Astrocyte of the spinal cord (primary cell): ENCODE results near the gene KDM4C.

Experiments used
- DNase-seq: peaks from one replicate; pipeline ENCODE4 v3.0.0; 2011; ENCODE audit warnings: low read depth, low spot score
- H3K4me3 ChIP-seq: 2 replicates; pipeline ENCODE4 v1.5.1; 2011; ENCODE audit warnings: low read depth, mild to moderate bottlenecking, low read length, moderate library complexity
- in situ Hi-C: cut with HindIII; loops from 2 replicates; pipeline ENCODE4 v1.10.0; 2017; ENCODE audit warnings: low sequenced_read_pairs
- TF ChIP-seq, protein P1 (sequence below): IDR thresholded peaks from 2 replicates; pipeline ENCODE4 v1.5.1; 2012; ENCODE audit warnings: low read depth, mild to moderate bottlenecking, low read length, inconsistent platforms

The KDM4C gene

DNA sequence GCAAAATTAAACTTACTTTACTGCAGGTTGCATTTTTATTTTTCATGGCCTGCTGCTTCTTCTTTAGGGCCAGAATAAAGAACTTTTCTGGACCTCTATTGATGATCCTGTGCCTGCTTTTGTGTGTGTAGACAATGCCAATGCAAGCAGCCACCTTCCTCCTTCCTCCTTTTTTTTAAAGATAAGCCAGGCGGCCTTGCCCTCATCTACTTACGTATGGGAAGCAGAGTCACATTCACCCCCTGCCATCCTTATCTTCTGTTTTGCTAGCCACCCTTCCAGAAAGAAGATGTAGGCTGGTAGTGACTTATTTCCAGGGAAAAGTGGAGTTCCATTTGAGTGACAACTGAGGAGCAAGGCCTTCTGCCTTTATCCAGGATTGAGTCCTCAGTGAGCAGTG lies 122.9 kb downstream of the KDM4C start:
- DNase-seq: no peak
- in situ Hi-C loops: no loop called here
- TF ChIP-seq, protein P1, sequence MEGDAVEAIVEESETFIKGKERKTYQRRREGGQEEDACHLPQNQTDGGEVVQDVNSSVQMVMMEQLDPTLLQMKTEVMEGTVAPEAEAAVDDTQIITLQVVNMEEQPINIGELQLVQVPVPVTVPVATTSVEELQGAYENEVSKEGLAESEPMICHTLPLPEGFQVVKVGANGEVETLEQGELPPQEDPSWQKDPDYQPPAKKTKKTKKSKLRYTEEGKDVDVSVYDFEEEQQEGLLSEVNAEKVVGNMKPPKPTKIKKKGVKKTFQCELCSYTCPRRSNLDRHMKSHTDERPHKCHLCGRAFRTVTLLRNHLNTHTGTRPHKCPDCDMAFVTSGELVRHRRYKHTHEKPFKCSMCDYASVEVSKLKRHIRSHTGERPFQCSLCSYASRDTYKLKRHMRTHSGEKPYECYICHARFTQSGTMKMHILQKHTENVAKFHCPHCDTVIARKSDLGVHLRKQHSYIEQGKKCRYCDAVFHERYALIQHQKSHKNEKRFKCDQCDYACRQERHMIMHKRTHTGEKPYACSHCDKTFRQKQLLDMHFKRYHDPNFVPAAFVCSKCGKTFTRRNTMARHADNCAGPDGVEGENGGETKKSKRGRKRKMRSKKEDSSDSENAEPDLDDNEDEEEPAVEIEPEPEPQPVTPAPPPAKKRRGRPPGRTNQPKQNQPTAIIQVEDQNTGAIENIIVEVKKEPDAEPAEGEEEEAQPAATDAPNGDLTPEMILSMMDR: no peak
- H3K4me3 ChIP-seq: no peak overlapping the region

DNA sequence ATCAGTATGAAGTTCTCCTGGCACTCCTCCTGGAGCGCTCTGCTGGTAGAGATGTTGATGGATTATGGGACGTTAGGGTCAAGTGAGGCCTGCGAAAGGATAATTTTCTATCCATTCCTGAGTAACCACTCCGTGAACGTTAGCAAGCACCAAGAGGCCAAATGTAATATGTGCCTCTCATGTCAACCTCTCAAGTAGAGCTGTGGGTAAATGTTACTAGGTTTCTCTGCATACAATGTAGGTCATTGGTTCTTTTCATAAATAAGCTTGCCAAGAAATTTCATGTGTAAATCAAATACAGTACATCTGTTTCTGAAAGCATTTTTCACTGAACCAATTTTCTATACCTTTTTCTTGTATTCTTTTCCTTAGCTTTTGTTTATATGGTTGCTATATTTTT lies 126.3 kb downstream of the KDM4C start:
- no peak overlapping the region for H3K4me3 ChIP-seq
- DNase-seq: no peak
- TF ChIP-seq, protein P1: no peak
- in situ Hi-C loops: no loop called here

DNA sequence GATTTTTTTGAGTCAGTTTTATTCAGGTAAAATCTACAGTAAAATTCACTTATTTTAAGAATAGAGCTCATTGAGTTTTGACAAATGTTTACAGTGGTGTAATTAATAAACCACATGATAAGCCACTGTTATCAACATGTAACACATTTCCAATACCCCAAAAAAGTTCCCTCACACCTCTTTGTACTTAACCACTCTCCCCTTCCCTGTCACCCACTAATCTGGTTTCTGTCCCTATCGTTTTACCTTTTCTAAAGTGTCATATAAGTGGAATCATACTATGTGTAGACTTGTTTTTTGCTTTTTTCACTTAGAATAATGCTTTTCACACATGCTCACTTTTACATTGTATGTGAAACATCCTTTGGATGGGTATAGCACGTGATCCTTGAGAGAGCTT lies 127.2 kb downstream of the KDM4C start:
- no peak overlapping the region for H3K4me3 ChIP-seq
- in situ Hi-C loops: no loop called here
- TF ChIP-seq, protein P1: no peak
- no peak for DNase-seq

DNA sequence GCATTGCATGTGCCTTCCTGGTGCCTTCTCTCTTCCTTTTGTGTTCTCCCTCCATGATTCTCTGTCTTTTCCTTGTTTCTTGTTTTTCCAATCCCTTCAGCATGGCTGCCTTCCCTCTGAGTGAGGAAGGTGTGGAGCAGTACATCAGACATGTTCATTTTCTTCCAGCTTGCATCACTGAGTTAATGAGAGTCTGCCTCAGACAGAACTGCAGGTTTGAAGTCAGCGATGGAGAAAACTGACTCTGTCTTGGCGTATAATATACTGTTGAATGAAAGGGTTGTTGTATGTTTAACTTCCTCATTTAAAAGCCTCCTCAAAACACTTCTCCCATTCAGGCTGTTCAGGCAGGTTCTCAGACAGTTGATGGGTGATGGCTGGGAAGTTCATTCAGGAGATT lies 129.3 kb downstream of the KDM4C start:
- no peak overlapping the region for H3K4me3 ChIP-seq
- in situ Hi-C loops: no loop called here
- TF ChIP-seq, protein P1: no peak
- no peak for DNase-seq

DNA sequence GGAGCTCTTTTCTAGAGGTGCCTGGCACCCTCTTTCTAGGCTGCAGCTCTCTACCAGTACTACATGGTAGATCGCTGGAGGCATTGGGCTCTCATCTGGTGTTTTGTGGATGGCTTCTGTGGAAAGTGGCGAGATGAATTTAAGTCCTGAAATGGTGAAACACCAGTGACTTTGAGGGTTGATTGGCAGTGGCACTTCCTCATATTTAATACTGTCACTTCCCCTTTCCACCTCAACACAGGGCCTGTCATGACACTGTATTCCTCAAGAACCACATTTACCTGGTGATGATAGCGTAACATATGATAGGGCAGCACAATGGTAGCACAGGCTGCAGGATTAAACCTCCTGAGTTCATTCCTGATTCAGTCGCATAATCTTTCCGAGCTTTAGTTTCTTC lies 132.1 kb downstream of the KDM4C start:
- no peak for DNase-seq
- in situ Hi-C loops: no loop called here
- H3K4me3 ChIP-seq: no peak overlapping the region
- TF ChIP-seq, protein P1: no peak

DNA sequence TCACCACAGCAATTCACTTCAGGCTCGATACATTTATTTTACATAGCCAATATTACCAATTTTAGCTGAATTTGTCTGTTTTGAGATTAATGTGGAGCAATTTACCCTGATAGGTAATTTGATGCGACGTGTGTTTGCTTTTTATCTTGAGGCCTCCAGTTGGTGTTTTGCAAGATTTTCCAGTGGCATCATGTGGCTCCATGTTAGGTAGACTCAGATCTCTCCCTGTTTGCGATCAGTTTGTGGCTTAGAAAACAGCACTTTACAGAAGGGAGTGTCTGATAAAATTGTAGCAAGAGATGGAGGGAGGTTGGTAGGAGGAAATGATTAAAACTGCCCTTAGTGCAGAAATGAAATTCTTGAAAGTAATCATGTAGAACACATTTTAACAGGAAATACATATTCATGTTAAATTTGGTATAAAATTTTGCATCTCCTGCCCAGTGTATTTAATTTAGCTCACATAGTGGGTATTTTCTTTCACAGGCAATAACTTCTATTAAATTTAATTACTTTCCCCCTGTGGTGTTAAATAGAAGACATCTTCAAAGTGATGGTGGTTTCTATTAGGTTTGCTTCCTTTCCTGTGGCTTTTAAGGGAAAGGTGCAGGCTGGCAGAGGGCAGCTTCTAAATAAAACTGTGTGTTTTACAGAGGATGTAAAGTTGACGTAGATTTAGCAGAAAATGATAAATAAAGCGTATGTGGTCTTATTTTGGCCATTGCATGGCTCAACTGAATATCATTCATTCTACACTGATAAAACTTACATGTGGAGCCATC lies 135.8 kb downstream of the KDM4C start:
- in situ Hi-C loops: no loop called here
- no peak overlapping the region for H3K4me3 ChIP-seq
- no peak for DNase-seq
- TF ChIP-seq, protein P1: no peak

DNA sequence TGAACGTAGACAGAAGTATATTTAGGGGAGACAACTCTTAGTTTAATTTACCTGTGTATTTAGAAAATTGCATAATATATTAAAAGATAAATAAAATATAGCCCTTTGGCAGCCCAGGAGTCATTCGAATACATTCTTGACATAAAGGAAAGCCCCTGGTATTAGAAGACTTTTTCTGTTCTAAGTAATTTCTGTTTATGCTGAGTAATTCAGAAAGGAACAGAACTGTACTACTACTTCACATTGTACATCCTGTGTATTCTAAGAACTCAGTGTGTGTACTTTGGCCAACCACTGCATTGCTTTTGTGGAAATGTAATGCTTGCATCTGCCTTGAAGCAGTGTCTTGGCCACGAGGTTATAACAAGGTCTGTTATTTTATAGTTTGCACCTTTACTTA lies 136.4 kb downstream of the KDM4C start:
- in situ Hi-C loops: no loop called here
- DNase-seq: no peak

More for the DNA sequence above, 136.4 kb downstream of the KDM4C start:
- no peak overlapping the region for H3K4me3 ChIP-seq
- TF ChIP-seq, protein P1: no peak
